Caco-2 (cell line): ENCODE data around the gene DMRTA2. TPM values are rescaled to one million over a fixed set of nuclear protein-coding genes. Genes with fewer than 3 reads are reported as not detected.

ENCODE experiments used
- BruUV-seq: library from RNA; stranded (reverse); fragments of 400-500 nt; replicated peaks from 2 replicates; lab custom pipeline; 2021; lab: Mats Ljungman, UMichigan
- CTCF ChIA-PET: fragments of 300-600 bp; sonication (Branson Sonifier 250); formaldehyde crosslinking; loops from one replicate; lab custom pipeline; 2022; ENCODE audit warnings: antibody characterized with exemption; lab: Charles Lee
- POLR2A ChIA-PET: fragments of 300-600 bp; sonication (Branson Sonifier 250); formaldehyde crosslinking; loops from one replicate; lab custom pipeline; 2022; ENCODE audit warnings: antibody characterized with exemption; lab: Charles Lee
- DNase-seq, 2 experiments: peaks; one replicate each; pipeline versions ENCODE4 v3.0.0 to v3.0.0-alpha.2; 2020 to 2022
- H3K27me3 ChIP-seq: replicated peaks from 2 replicates; pipeline ENCODE4 v1.6.0; 2011; ENCODE audit warnings: low read length; ENCODE audit not compliant: control insufficient read depth, insufficient read depth
- H3K36me3 ChIP-seq: 2 replicates; pipeline ENCODE4 v1.5.1; 2011; ENCODE audit warnings: low read length; ENCODE audit not compliant: control insufficient read depth, insufficient read depth
- H3K4me1 ChIP-seq: fragments of 250-450 bp; sonication (Bioruptor Pico); 2 replicates; pipeline ENCODE4 v1.5.1; 2020; ENCODE audit warnings: mild to moderate bottlenecking
- H3K4me3 ChIP-seq: 2 replicates; pipeline ENCODE4 v1.5.1; 2011; ENCODE audit warnings: low read depth, mild to moderate bottlenecking, control low read depth, low read length
- H3K9me3 ChIP-seq: fragments of 250-450 bp; sonication (Bioruptor Pico); 2 replicates; pipeline ENCODE4 v1.5.1; 2020; ENCODE audit warnings: mild to moderate bottlenecking, moderate library complexity
- H3K27ac Mint-ChIP-seq: one replicate; pipeline ENCODE4 v1.8.0; 2022; ENCODE audit warnings: mixed read lengths; ENCODE audit not compliant: unreplicated experiment
- H3K27me3 Mint-ChIP-seq: one replicate; pipeline ENCODE4 v1.8.0; 2022; ENCODE audit warnings: mixed read lengths; ENCODE audit not compliant: insufficient read depth, unreplicated experiment
- H3K36me3 Mint-ChIP-seq: one replicate; pipeline ENCODE4 v1.8.0; 2022; ENCODE audit warnings: mild to moderate bottlenecking, mixed read lengths; ENCODE audit not compliant: insufficient read depth, unreplicated experiment
- H3K4me1 Mint-ChIP-seq: one replicate; pipeline ENCODE4 v1.8.0; 2022; ENCODE audit warnings: low read depth, mixed read lengths; ENCODE audit not compliant: unreplicated experiment
- H3K4me3 Mint-ChIP-seq: one replicate; pipeline ENCODE4 v1.8.0; 2022; ENCODE audit warnings: mild to moderate bottlenecking, moderate library complexity, mixed read lengths; ENCODE audit not compliant: unreplicated experiment
- H3K9me3 Mint-ChIP-seq: one replicate; pipeline ENCODE4 v1.8.0; 2022; ENCODE audit warnings: mixed read lengths; ENCODE audit not compliant: unreplicated experiment
- CTCF ChIP-seq, 2 experiments: fragments of 200-600 bp in 1 of 2; IDR thresholded peaks; 1 replicate in 1 of 2; 2 replicates in 1 of 2; pipeline versions ENCODE4 v1.5.1 to v1.8.0; 2011 to 2022; ENCODE audit warnings: antibody characterized with exemption in 1 of 2, control low read depth in 1 of 2, inconsistent platforms in 1 of 2, low read depth in 1 of 2, low read length in 1 of 2, mild to moderate bottlenecking in 1 of 2, moderate library complexity in 1 of 2; ENCODE audit not compliant: insufficient read depth in 1 of 2, severe bottlenecking in 1 of 2, unreplicated experiment in 1 of 2
- intact Hi-C: fragments of 100-400 bp; cut with micrococcal nuclease; formaldehyde crosslinking; loops from one replicate; pipeline ENCODE4 v1.10.0; 2022; ENCODE audit not compliant: unreplicated experiment
- total RNA-seq: library from RNA; stranded (reverse); gene quantifications from 2 replicates; pipeline ENCODE4 v1.2.3, GENCODE V29; 2022

The DMRTA2 gene
- total RNA-seq, 1 experiment from 2014 or later, result 3.4 TPM

DNA sequence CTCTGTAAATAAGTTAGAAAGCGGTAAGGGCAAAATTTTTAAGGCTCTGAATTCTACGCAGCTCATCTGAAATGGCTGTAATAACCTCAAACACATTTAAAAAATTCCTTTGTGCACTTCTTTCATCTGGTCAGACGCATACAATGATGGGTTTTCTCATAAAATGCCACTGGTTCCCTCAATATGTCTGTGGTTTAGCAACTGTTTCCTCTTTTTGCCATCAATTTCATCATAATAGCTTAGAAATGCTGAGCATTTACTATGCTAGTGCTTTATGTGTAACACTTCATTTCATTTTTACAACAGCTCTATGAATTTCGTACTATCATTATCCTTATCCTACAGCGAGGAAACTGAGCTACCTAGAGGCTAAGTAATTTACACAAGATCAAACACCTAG, 35.3 kb upstream of the DMRTA2 start:
- Histone ChIP-seq H3K36me3 (no peaks in the 10 kb centered on the region), H3K4me1 (no peaks in the 10 kb centered on the region), H3K27me3 (no peaks in the 10 kb centered on the region), H3K9me3 (no peaks in the 10 kb centered on the region), H3K4me3 (no peak overlapping the region)
- no peak for TF ChIP-seq CTCF (IDR thresholded peaks at IDR 0.05; ENCODE audit: insufficient read depth in 1 of 2, low read depth in 1 of 2, low read length in 1 of 2, severe bottlenecking in 1 of 2, unreplicated experiment in 1 of 2)
- no peak for DNase-seq
- ChIA-PET CTCF (interaction anchor here (0.6 kb wide), 1 partner anchor 90 kb away, joined by 4 read pairs; no protein-coding TSS in a partner anchor), POLR2A (no interaction called here)
- no peak overlapping the region for H3K4me3 Mint-ChIP-seq
- H3K4me1 Mint-ChIP-seq, result no peaks in the 10 kb centered on the region
- no peak overlapping the region for H3K27ac Mint-ChIP-seq
- H3K27me3 Mint-ChIP-seq, result no peaks in the 10 kb centered on the region
- H3K9me3 Mint-ChIP-seq, result no peaks in the 10 kb centered on the region
- H3K36me3 Mint-ChIP-seq, result peaks cover 13% of the 10 kb centered on the region
- intact Hi-C loops, result no loop called here
- BruUV-seq, result no TSS peak

GRCh38 chr1:50454911-50455310, 31.7 kb upstream of the DMRTA2 start:
- H3K4me1 Mint-ChIP-seq, result no peaks in the 10 kb centered on the region
- H3K9me3 Mint-ChIP-seq, result no peaks in the 10 kb centered on the region
- Histone ChIP-seq H3K4me1 (no peaks in the 10 kb centered on the region), H3K9me3 (no peaks in the 10 kb centered on the region), H3K4me3 (no peak overlapping the region), H3K27me3 (no peaks in the 10 kb centered on the region), H3K36me3 (no peaks in the 10 kb centered on the region; the same call in 1 of the 2 replicates)
- intact Hi-C loops, result no loop called here
- H3K27me3 Mint-ChIP-seq, result no peaks in the 10 kb centered on the region
- BruUV-seq, result no TSS peak
- CTCF ChIA-PET, result no interaction called here
- no peak overlapping the region for H3K4me3 Mint-ChIP-seq
- POLR2A ChIA-PET, result no interaction called here
- no peak overlapping the region for H3K27ac Mint-ChIP-seq
- H3K36me3 Mint-ChIP-seq, result peaks cover 13% of the 10 kb centered on the region
- no peak for DNase-seq
- no peak for TF ChIP-seq CTCF (IDR thresholded peaks at IDR 0.05; ENCODE audit: insufficient read depth in 1 of 2, low read depth in 1 of 2, low read length in 1 of 2, severe bottlenecking in 1 of 2, unreplicated experiment in 1 of 2)

- H3K27me3 Mint-ChIP-seq, result no peaks in the 10 kb centered on the region
- POLR2A ChIA-PET, result no interaction called here
- H3K4me3 ChIP-seq, result no peak overlapping the region
- TF ChIP-seq CTCF (IDR thresholded peaks at IDR 0.05; ENCODE audit: insufficient read depth in 1 of 2, low read depth in 1 of 2, low read length in 1 of 2, severe bottlenecking in 1 of 2, unreplicated experiment in 1 of 2), result no peak
- H3K4me1 Mint-ChIP-seq, result no peaks in the 10 kb centered on the region
- DNase-seq, result no peak
- intact Hi-C loops, result no loop called here
- H3K4me1 ChIP-seq, result no peaks in the 10 kb centered on the region
- H3K9me3 Mint-ChIP-seq, result no peaks in the 10 kb centered on the region
- no TSS peak for BruUV-seq
- no peaks in the 10 kb centered on the region for H3K9me3 ChIP-seq
- H3K27me3 ChIP-seq, result no peaks in the 10 kb centered on the region
- no peaks in the 10 kb centered on the region; the same call in 1 of the 2 replicates for H3K36me3 ChIP-seq
- H3K27ac Mint-ChIP-seq, result no peak overlapping the region
- no peak overlapping the region for H3K4me3 Mint-ChIP-seq
- CTCF ChIA-PET, result no interaction called here
- peaks cover 13% of the 10 kb centered on the region for H3K36me3 Mint-ChIP-seq
Measured at GRCh38 chr1:50453266-50453665, 30.0 kb upstream of the DMRTA2 start.
